HCT116 (cell line): Measurements from ENCODE around the gene OIT3. TPM values are rescaled to one million over a fixed set of nuclear protein-coding genes. Genes with fewer than 3 reads are reported as not detected.

Experiments used
- ATAC-seq: fragments of 200-7000 bp; cut with Tn5 transposase; 2 replicates; pipeline ENCODE4 v1.9.1; 2020; ENCODE audit warnings: mild to moderate bottlenecking, moderate library complexity
- BruUV-seq: library from RNA; stranded (reverse); fragments of 400-500 nt; replicated peaks from 2 replicates; lab custom pipeline; 2021; lab: Mats Ljungman, UMichigan
- CTCF ChIA-PET: fragments of 300-600 bp; sonication (Branson Sonifier 250); formaldehyde crosslinking; loops from one replicate; lab custom pipeline; 2021; ENCODE audit warnings: antibody characterized with exemption; lab: Charles Lee
- POLR2A ChIA-PET: fragments of 300-600, 350-600 bp; sonication (Branson Sonifier 250); formaldehyde crosslinking; loops from one replicate; lab custom pipeline; 2021; ENCODE audit warnings: antibody characterized with exemption; lab: Charles Lee
- RAD21 ChIA-PET, 2 experiments: fragments of 300-600 bp; sonication (Branson Sonifier 250); formaldehyde crosslinking; loops; one replicate each; lab custom pipeline; 2023; ENCODE audit warnings: low total read pairs in 2 of 2; ENCODE audit not compliant: uncharacterized antibody in 2 of 2, unreplicated experiment in 2 of 2, low non-redundant PET in 1 of 2; lab: Charles Lee
- DNase-seq: peaks from one replicate; pipeline ENCODE4 v3.0.0-alpha.2; 2010; ENCODE audit warnings: low read depth, low spot score
- H2AFZ ChIP-seq: fragments of 200-600 bp; shearing (Covaris generic), sonication (generic); 2 replicates; pipeline ENCODE4 v1.6.1; 2017; ENCODE audit warnings: low read depth, mixed run types, mixed read lengths, antibody characterized with exemption, low read length; ENCODE audit not compliant: poor library complexity, severe bottlenecking
- H3K27ac ChIP-seq: 2 replicates; pipeline ENCODE4 v1.5.1; 2012; ENCODE audit warnings: low read depth, low read length
- H3K27me3 ChIP-seq: fragments of 200-600 bp; sonication (generic); 2 replicates; pipeline ENCODE4 v1.6.1; 2016; ENCODE audit warnings: mixed run types, low read length, mixed read lengths; ENCODE audit not compliant: insufficient read depth
- H3K36me3 ChIP-seq, 2 experiments: fragments of 200-500 bp in 1 of 2; fragments of 200-600 bp in 1 of 2; sonication (Bioruptor generic) in 1 of 2; sonication (generic) in 1 of 2; 2 replicates each; pipeline versions ENCODE4 v1.5.1 to v1.6.1; 2014 to 2016; ENCODE audit warnings: low read length in 2 of 2, inconsistent platforms in 1 of 2, mixed read lengths in 1 of 2, mixed run types in 1 of 2; ENCODE audit not compliant: insufficient read depth in 2 of 2, control insufficient read depth in 1 of 2
- H3K4me1 ChIP-seq, 2 experiments: fragments of 200-600 bp in 1 of 2; sonication (generic) in 1 of 2; 2 replicates each; pipeline versions ENCODE4 v1.5.1 to v1.6.1; 2012 to 2017; ENCODE audit warnings: low read length in 2 of 2, inconsistent platforms in 1 of 2, mild to moderate bottlenecking in 1 of 2, mixed read lengths in 1 of 2, mixed run types in 1 of 2, moderate library complexity in 1 of 2; ENCODE audit not compliant: insufficient read depth in 2 of 2, control insufficient read depth in 1 of 2
- H3K4me2 ChIP-seq: fragments of 200-600 bp; sonication (generic); 2 replicates; pipeline ENCODE4 v1.6.1; 2017; ENCODE audit warnings: mixed run types, low read length, mixed read lengths
- H3K4me3 ChIP-seq, 2 experiments: fragments of 200-600 bp in 1 of 2; sonication (generic) in 1 of 2; replicated peaks in 1 of 2; 2 replicates each; pipeline ENCODE4 v1.5.1; 2011 to 2016; ENCODE audit warnings: low read length in 2 of 2, control low read depth in 1 of 2, low read depth in 1 of 2, mild to moderate bottlenecking in 1 of 2, mixed read lengths in 1 of 2, mixed run types in 1 of 2
- H3K79me2 ChIP-seq: fragments of 200-600 bp; sonication (generic); 2 replicates; pipeline ENCODE4 v1.6.1; 2017; ENCODE audit warnings: mild to moderate bottlenecking, mixed run types, low read length, moderate library complexity, mixed read lengths; ENCODE audit not compliant: insufficient read depth
- H3K9ac ChIP-seq: fragments of 200-600 bp; sonication (generic); 2 replicates; pipeline ENCODE4 v1.6.1; 2016; ENCODE audit warnings: low read length, mixed read lengths
- H3K9me2 ChIP-seq: fragments of 200-600 bp; sonication (generic), shearing (Covaris generic); 2 replicates; pipeline ENCODE4 v1.6.1; 2017; ENCODE audit warnings: mixed run types, mild to moderate bottlenecking, moderate library complexity; ENCODE audit not compliant: insufficient read depth
- H3K9me3 ChIP-seq, 2 experiments: fragments of 200-500 bp in 1 of 2; fragments of 200-600 bp in 1 of 2; sonication (Bioruptor generic) in 1 of 2; sonication (generic) in 1 of 2; 2 replicates each; pipeline ENCODE4 v1.6.1; 2014 to 2017; ENCODE audit warnings: low read length in 2 of 2, mixed read lengths in 2 of 2, inconsistent platforms in 1 of 2, low read depth in 1 of 2, mild to moderate bottlenecking in 1 of 2, mixed run types in 1 of 2, moderate library complexity in 1 of 2; ENCODE audit not compliant: control insufficient read depth in 1 of 2, insufficient read depth in 1 of 2
- H4K20me1 ChIP-seq: fragments of 200-600 bp; sonication (generic), shearing (Covaris generic); 2 replicates; pipeline ENCODE4 v1.6.1; 2017; ENCODE audit warnings: mixed run types, mild to moderate bottlenecking, moderate library complexity; ENCODE audit not compliant: insufficient read depth
- CBX3 ChIP-seq: IDR thresholded peaks from 2 replicates; pipeline ENCODE4 v1.6.1; 2012; ENCODE audit warnings: low read depth
- CEBPB ChIP-seq: IDR thresholded peaks from 2 replicates; pipeline ENCODE4 v1.6.1; 2012; ENCODE audit warnings: low read depth
- CTCF ChIP-seq, 3 experiments: fragments of 200-600 bp in 1 of 3; sonication (generic) in 1 of 3; IDR thresholded peaks in 2 of 3; conservative IDR thresholded peaks in 1 of 3; 2 replicates each; pipeline ENCODE4 v1.5.1; 2012 to 2017; ENCODE audit warnings: low read depth in 2 of 3, low read length in 2 of 3, antibody characterized with exemption in 1 of 3, borderline replicate concordance in 1 of 3, control low read depth in 1 of 3, mild to moderate bottlenecking in 1 of 3, mixed read lengths in 1 of 3, mixed run types in 1 of 3, moderate library complexity in 1 of 3; ENCODE audit not compliant: insufficient read depth in 1 of 3
- EGR1 ChIP-seq: IDR thresholded peaks from 2 replicates; pipeline ENCODE4 v1.6.1; 2012; ENCODE audit warnings: low read depth
- ELF1 ChIP-seq: IDR thresholded peaks from 2 replicates; pipeline ENCODE4 v1.6.1; 2012; ENCODE audit warnings: low read depth, borderline replicate concordance
- EZH2 ChIP-seq: fragments of 200-600 bp; sonication (generic); IDR thresholded peaks from 2 replicates; pipeline ENCODE4 v1.6.1; 2017; ENCODE audit warnings: antibody characterized with exemption, mixed run types
- EZH2phosphoT487 ChIP-seq: fragments of 200-600 bp; IDR thresholded peaks from 2 replicates; pipeline ENCODE4 v1.6.1; 2018; ENCODE audit warnings: antibody characterized with exemption, borderline replicate concordance
- JUND ChIP-seq: IDR thresholded peaks from 2 replicates; pipeline ENCODE4 v1.6.1; 2012
- POLR2A ChIP-seq: IDR thresholded peaks from 2 replicates; pipeline ENCODE4 v1.7.0; 2011; ENCODE audit warnings: borderline replicate concordance; ENCODE audit not compliant: insufficient read depth, insufficient read length; ENCODE audit errors: extremely low read depth
- POLR2AphosphoS5 ChIP-seq: IDR thresholded peaks from 2 replicates; pipeline ENCODE4 v1.6.1; 2011; ENCODE audit warnings: mild to moderate bottlenecking, low read depth, low read length, moderate library complexity
- RAD21 ChIP-seq: IDR thresholded peaks from 2 replicates; pipeline ENCODE4 v1.6.1; 2012; ENCODE audit warnings: low read depth, mild to moderate bottlenecking
- SP1 ChIP-seq: IDR thresholded peaks from 2 replicates; pipeline ENCODE4 v1.6.1; 2012; ENCODE audit warnings: low read depth
- TCF7L2 ChIP-seq: IDR thresholded peaks from 2 replicates; pipeline ENCODE4 v1.7.0; 2011; ENCODE audit warnings: borderline replicate concordance, inconsistent platforms; ENCODE audit not compliant: insufficient read depth, insufficient read length; ENCODE audit errors: extremely low read depth
- YY1 ChIP-seq: IDR thresholded peaks from 2 replicates; pipeline ENCODE4 v1.6.1; 2011; ENCODE audit warnings: low read length, low read depth, moderate library complexity, mild to moderate bottlenecking; ENCODE audit not compliant: insufficient replicate concordance; ENCODE audit errors: extremely low read depth
- ZFX ChIP-seq: fragments of 450-650 bp; IDR thresholded peaks from 2 replicates; pipeline ENCODE4 v1.6.1; 2017
- ZNF274 ChIP-seq: fragments of 200-500 bp; sonication (Bioruptor generic); IDR thresholded peaks from 2 replicates; pipeline ENCODE4 v1.6.1; 2014; ENCODE audit warnings: mild to moderate bottlenecking, low read depth, low read length, inconsistent platforms
- intact Hi-C: fragments of 100-400 bp; cut with micrococcal nuclease; formaldehyde crosslinking; loops from 2 replicates; pipeline ENCODE4 v1.10.0; 2022
- total RNA-seq: library from RNA; stranded (reverse); gene quantifications from one replicate; pipeline ENCODE4 v1.2.1, GENCODE V29; 2021; ENCODE audit not compliant: unreplicated experiment
- TF ChIP-seq, protein P1 (sequence below): IDR thresholded peaks from 2 replicates; pipeline ENCODE4 v1.6.1; 2012
- TF ChIP-seq, protein P2 (sequence below): IDR thresholded peaks from 2 replicates; pipeline ENCODE4 v1.6.1; 2012

The OIT3 gene
- total RNA-seq, 1 experiment from 2014 or later = not detected

DNA sequence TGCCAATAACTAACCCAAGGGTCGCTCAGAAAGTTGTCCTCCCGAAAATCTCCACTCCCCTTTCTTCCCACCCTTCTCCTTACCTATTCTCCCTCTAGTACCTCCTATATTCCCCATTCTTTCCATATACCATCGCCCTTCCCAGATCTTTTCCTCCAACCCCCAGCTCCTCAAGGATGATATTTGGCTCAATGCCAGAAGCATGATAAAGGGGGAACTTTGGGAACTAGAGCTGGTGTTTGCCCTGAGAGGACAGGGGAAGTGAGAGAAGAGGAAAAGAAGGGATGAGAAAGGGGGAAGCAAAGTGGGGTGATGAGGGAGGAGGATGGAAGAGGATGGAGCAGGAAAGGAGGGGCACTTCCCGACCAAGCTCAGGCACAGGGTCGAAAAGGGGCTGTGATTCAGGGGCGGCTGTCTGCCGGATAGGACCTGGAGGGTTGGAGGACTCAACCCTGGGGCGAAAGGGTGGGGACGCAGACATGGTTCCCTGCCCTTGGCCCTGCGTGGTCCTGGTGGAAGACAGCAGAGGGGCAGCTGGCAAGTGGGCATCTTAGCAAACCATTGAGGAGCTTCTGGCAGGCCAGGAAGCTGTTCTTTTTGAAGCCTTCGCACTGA, 1.8 kb downstream of the OIT3 start:
- no peak for DNase-seq
- BruUV-seq = no TSS peak
- RAD21 ChIA-PET = no interaction called here
- Histone ChIP-seq H3K79me2 (no peaks in the 10 kb centered on the region), H3K4me2 (no peak overlapping the region), H3K9ac (no peak overlapping the region), H3K4me1 (no peaks in the 10 kb centered on the region), H2AFZ (no peak overlapping the region), H3K9me2 (no peaks in the 10 kb centered on the region), H3K27me3 (no peaks in the 10 kb centered on the region), H3K9me3 (no peaks in the 10 kb centered on the region), H3K27ac (no peak overlapping the region), H3K4me3 (no peak overlapping the region), H3K36me3 (no peaks in the 10 kb centered on the region), H4K20me1 (no peaks in the 10 kb centered on the region)
- intact Hi-C loops = no loop called here
- CTCF ChIA-PET = no interaction called here
- TF ChIP-seq, protein P1, sequence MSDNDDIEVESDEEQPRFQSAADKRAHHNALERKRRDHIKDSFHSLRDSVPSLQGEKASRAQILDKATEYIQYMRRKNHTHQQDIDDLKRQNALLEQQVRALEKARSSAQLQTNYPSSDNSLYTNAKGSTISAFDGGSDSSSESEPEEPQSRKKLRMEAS = no peak
- TF ChIP-seq, protein P2, sequence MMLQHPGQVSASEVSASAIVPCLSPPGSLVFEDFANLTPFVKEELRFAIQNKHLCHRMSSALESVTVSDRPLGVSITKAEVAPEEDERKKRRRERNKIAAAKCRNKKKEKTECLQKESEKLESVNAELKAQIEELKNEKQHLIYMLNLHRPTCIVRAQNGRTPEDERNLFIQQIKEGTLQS = no peak
- TF ChIP-seq EZH2 (no peak), JUND (no peak), EZH2phosphoT487 (no peak), CEBPB (no peak), CBX3 (no peak), EGR1 (no peak), CTCF (IDR thresholded peaks at IDR 0.05 in 2 of 3, conservative IDR thresholded peaks at IDR 0.05 in 1 of 3; ENCODE audit: borderline replicate concordance in 1 of 3, insufficient read depth in 1 of 3, low read depth in 2 of 3, low read length in 2 of 3) (no peak), YY1 (no peak), RAD21 (no peak), ZFX (no peak), ELF1 (no peak), POLR2AphosphoS5 (no peak), ZNF274 (no peak), POLR2A (no peak), SP1 (no peak), TCF7L2 (no peak)
- POLR2A ChIA-PET = no interaction called here
- no peak for ATAC-seq
